SK-N-MC (cell line): ENCODE measurements around the gene PSPC1.

Source experiments
- DNase-seq: peaks from one replicate; pipeline ENCODE4 v3.0.0-alpha.2; 2011; ENCODE audit warnings: low read depth, low spot score
- H3K27ac ChIP-seq: fragments of 200-600 bp; sonication (generic); 2 replicates; pipeline ENCODE4 v1.5.1; 2016; ENCODE audit warnings: mixed run types
- H3K36me3 ChIP-seq: fragments of 200-600 bp; sonication (generic); 2 replicates; pipeline ENCODE4 v1.6.1; 2017; ENCODE audit warnings: antibody characterized with exemption, low read length, mixed read lengths; ENCODE audit not compliant: insufficient read depth
- H3K4me3 ChIP-seq: fragments of 200-600 bp; sonication (generic); 2 replicates; pipeline ENCODE4 v1.5.1; 2016
- H3K9ac ChIP-seq: fragments of 200-600 bp; sonication (generic); 2 replicates; pipeline ENCODE4 v1.8.0; 2017; ENCODE audit warnings: mixed run types, mixed read lengths; ENCODE audit not compliant: insufficient read length
- H3K9me3 ChIP-seq: fragments of 200-600 bp; sonication (generic); 2 replicates; pipeline ENCODE4 v1.6.1; 2017; ENCODE audit warnings: low read depth, mild to moderate bottlenecking, antibody characterized with exemption, low read length, moderate library complexity, mixed read lengths
- EZH2 ChIP-seq: fragments of 200-600 bp; sonication (generic); IDR thresholded peaks from one replicate; pipeline ENCODE4 v1.6.1; 2017; ENCODE audit warnings: antibody characterized with exemption
- FOXP2 ChIP-seq: optimal IDR thresholded peaks from 2 replicates; pipeline ENCODE3; 2011; ENCODE audit warnings: mild to moderate bottlenecking, moderate library complexity; ENCODE audit not compliant: insufficient read depth; ENCODE audit errors: extremely low read length, control extremely low read depth
- POLR2AphosphoS5 ChIP-seq: IDR thresholded peaks from 2 replicates; pipeline ENCODE4 v1.6.1; 2012; ENCODE audit warnings: mild to moderate bottlenecking, low read depth, low read length, borderline replicate concordance

The PSPC1 gene

DNA sequence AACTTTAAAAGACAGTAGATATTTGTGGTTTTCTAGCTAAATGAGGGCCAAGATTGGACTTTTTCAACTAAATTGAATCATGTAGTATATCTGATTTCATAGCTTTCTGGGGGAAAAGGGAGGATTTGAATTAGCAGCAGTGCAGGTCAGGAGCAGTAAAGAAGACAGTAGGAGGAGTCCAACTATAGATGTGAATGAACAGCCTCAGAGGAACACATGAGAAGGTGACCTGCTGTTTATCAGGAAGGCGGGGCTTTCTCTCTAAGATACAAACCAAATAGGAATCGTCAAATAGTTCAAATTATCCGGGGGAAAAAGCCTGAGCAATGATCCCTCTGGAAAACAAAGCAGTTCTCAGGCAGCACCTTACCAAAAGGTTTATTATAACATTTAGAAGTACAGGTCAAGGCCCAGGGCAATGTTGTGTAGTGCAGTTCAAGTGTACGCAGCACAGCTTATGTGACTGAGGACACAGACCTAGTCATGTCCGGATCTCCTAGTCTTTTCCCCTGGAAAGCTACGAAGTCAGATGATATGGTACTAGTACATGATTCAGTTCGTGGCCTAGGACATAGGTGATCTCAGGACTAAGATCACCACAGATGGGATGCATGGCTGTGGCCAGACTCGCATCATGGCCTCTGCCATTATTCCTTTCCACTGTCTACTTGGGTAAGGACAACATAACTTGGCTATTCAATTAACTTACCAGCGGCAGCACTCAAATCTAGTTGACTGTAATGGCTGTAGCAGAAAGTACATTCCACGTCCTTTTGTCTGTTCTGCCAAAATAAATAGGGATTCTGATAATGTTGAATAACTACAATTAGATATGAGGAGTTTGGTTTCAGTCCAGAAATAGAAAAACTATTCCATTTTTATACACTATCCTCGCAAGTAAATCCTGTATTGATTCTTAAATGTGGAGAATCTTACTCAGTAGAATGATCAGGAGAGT, 109.0 kb downstream of the PSPC1 start:
- TF ChIP-seq EZH2 (no peak), POLR2AphosphoS5 (no peak), FOXP2 (no peak)
- Histone ChIP-seq H3K36me3 (peaks cover 70% of the 10 kb centered on the region), H3K9ac (no peak overlapping the region), H3K4me3 (no peak overlapping the region), H3K9me3 (no peaks in the 10 kb centered on the region), H3K27ac (no peak overlapping the region)
- DNase-seq, result no peak

DNA sequence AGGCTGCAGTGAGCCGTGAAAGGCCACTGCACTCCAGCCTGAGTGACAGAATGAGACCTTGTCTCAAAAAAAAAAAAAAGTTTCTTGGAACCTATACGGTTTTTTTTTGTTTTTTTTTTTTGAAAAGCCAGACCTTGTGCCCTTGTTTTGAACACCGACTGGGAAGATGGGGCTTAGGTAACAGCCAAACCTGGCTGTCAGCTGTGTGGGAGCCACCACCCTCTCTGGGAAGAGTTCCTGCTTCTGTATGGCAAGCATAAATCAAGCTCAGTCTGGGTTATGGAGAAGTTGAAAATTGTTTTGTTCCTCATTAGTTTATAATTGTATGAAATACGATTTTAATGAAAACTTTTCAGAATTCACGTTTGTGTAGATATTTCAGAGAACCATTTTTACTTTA, 109.8 kb downstream of the PSPC1 start:
- TF ChIP-seq EZH2, result no peak
- no peak for TF ChIP-seq POLR2AphosphoS5
- no peak for DNase-seq
- Histone ChIP-seq H3K27ac (no peak overlapping the region), H3K36me3 (peaks cover 77% of the 10 kb centered on the region), H3K9me3 (no peaks in the 10 kb centered on the region), H3K9ac (no peak overlapping the region), H3K4me3 (no peak overlapping the region)

DNA sequence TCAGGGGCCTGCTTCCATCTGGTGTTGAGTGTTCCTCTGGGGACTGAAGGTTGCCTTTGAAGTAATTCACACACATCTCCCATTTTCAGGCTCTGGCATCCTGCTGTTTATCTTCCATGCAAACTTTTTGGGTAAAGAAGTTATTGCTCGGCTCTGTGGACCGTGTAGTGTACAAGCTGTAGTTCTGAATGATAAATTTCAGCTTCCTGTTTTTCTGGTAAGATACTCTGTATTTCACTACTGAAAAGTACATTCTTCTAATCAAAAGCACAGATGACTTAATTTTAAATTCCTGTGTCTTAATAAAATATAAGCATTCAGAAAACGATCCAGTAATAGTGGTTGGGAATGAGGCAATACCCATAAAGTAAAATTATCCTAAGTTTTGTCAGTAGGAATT, 112.6 kb downstream of the PSPC1 start:
- TF ChIP-seq POLR2AphosphoS5 (no peak), FOXP2 (no peak), EZH2 (no peak)
- Histone ChIP-seq H3K9me3 (no peaks in the 10 kb centered on the region), H3K4me3 (no peak overlapping the region), H3K27ac (0 out of 2 replicates have a peak overlapping the region, but pooled peaks have one; percentile 8), H3K9ac (no peak overlapping the region), H3K36me3 (peaks cover 77% of the 10 kb centered on the region)
- DNase-seq, result no peak

DNA sequence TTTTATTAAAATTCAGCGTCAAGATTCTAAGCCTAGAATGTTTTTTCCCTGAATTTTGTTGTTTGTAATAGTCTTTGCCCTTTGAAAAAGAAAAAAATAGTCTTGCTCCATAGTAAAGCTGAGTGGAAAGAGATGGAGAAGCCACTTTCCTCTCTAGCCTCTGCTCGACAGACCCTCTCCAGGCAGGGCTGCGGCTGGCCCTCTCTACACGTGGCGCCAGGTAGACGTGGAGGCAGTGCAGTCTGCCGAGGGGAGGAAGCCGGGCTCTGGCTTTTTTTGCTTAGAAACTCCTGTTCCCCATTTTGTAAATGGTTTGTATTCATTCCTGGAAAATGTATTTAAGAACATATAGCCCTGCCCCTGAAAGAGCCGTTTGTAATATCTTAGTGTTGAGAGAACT, 114.0 kb downstream of the PSPC1 start:
- TF ChIP-seq FOXP2 (no peak), EZH2 (no peak), POLR2AphosphoS5 (no peak)
- no peak overlapping the region for H3K4me3 ChIP-seq
- H3K9me3 ChIP-seq, result no peaks in the 10 kb centered on the region
- peaks cover 71% of the 10 kb centered on the region for H3K36me3 ChIP-seq
- no peak for DNase-seq
- H3K27ac ChIP-seq, result no peak overlapping the region
- no peak overlapping the region for H3K9ac ChIP-seq

- no peak for TF ChIP-seq FOXP2
- TF ChIP-seq POLR2AphosphoS5, result no peak
- no peak for TF ChIP-seq EZH2
- Histone ChIP-seq H3K36me3 (peaks cover 49% of the 10 kb centered on the region), H3K4me3 (no peak overlapping the region), H3K9ac (no peak overlapping the region), H3K27ac (no peak overlapping the region), H3K9me3 (no peaks in the 10 kb centered on the region)
- no peak for DNase-seq
Observed at GRCh38 chr13:19665427-19665859, 117.3 kb downstream of the PSPC1 start.

DNA sequence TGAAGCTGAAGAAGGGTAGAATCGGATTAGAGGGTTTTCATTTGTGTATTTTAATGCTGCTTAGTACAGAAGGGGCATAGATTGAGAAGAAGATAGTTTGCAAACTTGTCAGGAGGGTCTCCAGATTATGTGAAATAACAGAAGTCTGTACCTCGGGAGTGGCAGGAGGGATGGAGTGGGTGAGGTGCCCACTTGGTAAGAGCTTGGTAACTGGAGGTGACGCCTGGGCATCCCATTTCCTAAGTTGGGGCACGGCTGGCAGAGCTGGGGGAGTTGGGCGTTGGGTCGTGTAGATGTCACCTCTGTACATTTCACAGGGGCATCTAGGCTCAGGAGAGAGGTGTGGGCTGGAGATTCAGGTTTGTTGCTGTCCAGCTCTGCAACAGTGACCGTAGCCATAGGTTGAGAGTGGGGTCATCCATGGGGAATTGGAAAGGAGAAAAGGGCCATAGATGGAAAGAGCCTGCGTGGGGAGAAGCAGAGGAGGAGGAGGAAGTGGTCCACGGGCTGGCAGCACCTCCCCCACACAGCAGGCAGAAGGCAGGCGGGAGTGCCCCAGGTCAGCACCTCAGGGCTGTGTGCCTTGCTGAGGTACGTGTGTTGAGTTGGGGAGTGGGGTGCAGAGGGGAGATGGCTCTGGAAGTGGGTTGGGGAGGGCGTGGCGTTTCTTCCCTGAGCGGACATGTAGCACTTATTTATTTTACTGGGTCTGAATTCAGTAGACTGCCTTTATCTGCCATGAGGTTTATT, 118.1 kb downstream of the PSPC1 start:
- no peak overlapping the region for H3K27ac ChIP-seq
- TF ChIP-seq POLR2AphosphoS5 (no peak), FOXP2 (no peak), EZH2 (no peak)
- peaks cover 41% of the 10 kb centered on the region for H3K36me3 ChIP-seq
- no peak for DNase-seq
- H3K9ac ChIP-seq, result no peak overlapping the region
- no peaks in the 10 kb centered on the region for H3K9me3 ChIP-seq
- H3K4me3 ChIP-seq, result no peak overlapping the region

GRCh38 chr13:19663416-19663979, 119.2 kb downstream of the PSPC1 start:
- DNase-seq, result no peak
- Histone ChIP-seq H3K9ac (no peak overlapping the region), H3K36me3 (peaks cover 47% of the 10 kb centered on the region), H3K27ac (no peak overlapping the region), H3K9me3 (no peaks in the 10 kb centered on the region), H3K4me3 (no peak overlapping the region)
- TF ChIP-seq EZH2, result no peak
- TF ChIP-seq POLR2AphosphoS5, result no peak
- TF ChIP-seq FOXP2, result no peak

DNA sequence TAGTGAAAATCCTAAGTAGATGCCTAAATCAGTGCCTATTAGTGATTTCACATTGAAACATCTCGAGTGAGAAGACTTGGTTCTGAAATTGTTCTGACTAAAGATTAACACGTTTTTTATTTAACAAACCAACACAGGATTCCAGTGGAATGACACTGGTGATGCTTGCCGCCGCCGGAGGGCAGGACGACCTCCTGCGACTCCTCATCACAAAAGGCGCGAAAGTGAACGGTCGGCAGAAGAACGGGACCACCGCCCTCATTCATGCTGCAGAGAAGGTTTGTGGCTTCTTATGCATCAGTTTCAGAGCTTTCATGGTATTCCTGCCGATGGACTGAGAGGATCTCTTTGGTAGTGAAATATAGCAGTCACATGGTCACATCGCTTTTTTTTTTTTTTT, 121.2 kb downstream of the PSPC1 start:
- Histone ChIP-seq H3K9ac (no peak overlapping the region), H3K36me3 (peaks cover 35% of the 10 kb centered on the region), H3K4me3 (no peak overlapping the region), H3K27ac (peak overlapping the region; percentile 74), H3K9me3 (no peaks in the 10 kb centered on the region)
- DNase-seq, result no peak
- no peak for TF ChIP-seq EZH2
- TF ChIP-seq FOXP2, result no peak
- no peak for TF ChIP-seq POLR2AphosphoS5
